Keratinocyte (primary cell): ENCODE results near the gene RSL1D1. TPM values are rescaled to one million over a fixed set of nuclear protein-coding genes. Genes with fewer than 3 reads are reported as not detected.
"Not testable (repeated sequence)": the region's sequence is repeated elsewhere in the genome, so short reads cannot be mapped to it uniquely, and the experiment has no call there.

Experiments
- DNase-seq: peaks from one replicate; pipeline ENCODE4 v3.0.0-alpha.2; 2011; ENCODE audit warnings: low read depth, missing footprints, low spot score
- FAIRE-seq: peaks from 2 replicates; lab custom pipeline; 2011; peaks lifted over from hg19 to GRCh38; lab: Jason Lieb, UNC
- H2AFZ ChIP-seq: 2 replicates; pipeline ENCODE4 v1.6.0; 2012; ENCODE audit warnings: low read length, control low read depth, inconsistent platforms; ENCODE audit not compliant: control insufficient read depth
- H3K27ac ChIP-seq: 2 replicates; pipeline ENCODE4 v1.5.1; 2011; ENCODE audit warnings: low read length; ENCODE audit not compliant: control insufficient read depth, insufficient read depth
- H3K27me3 ChIP-seq: 3 replicates; pipeline ENCODE4 v1.6.0; 2011; ENCODE audit warnings: low read length; ENCODE audit not compliant: control insufficient read depth, insufficient read depth; ENCODE audit errors: extremely low read depth
- H3K36me3 ChIP-seq, 2 experiments: 2 replicates in 1 of 2; 3 replicates in 1 of 2; pipeline ENCODE4 v1.5.1; 2011; ENCODE audit warnings: low read length in 2 of 2, mild to moderate bottlenecking in 1 of 2; ENCODE audit not compliant: control insufficient read depth in 2 of 2, insufficient read depth in 2 of 2; ENCODE audit errors: extremely low read depth in 1 of 2
- H3K4me1 ChIP-seq: 3 replicates; pipeline ENCODE4 v1.5.1; 2011; ENCODE audit warnings: low read length; ENCODE audit not compliant: control insufficient read depth, insufficient read depth; ENCODE audit errors: extremely low read depth
- H3K4me2 ChIP-seq: 3 replicates; pipeline ENCODE4 v1.6.0; 2011; ENCODE audit warnings: low read depth, low read length; ENCODE audit not compliant: control insufficient read depth, insufficient read depth; ENCODE audit errors: extremely low read depth
- H3K4me3 ChIP-seq, 3 experiments: fragments of 200-600 bp in 1 of 3; sonication (generic) in 1 of 3; 2 replicates in 2 of 3; 3 replicates in 1 of 3; pipeline ENCODE4 v1.5.1; 2011 to 2016; ENCODE audit warnings: low read length in 3 of 3, mild to moderate bottlenecking in 3 of 3, control low read depth in 2 of 3, inconsistent platforms in 1 of 3, low read depth in 1 of 3, mixed read lengths in 1 of 3, mixed run types in 1 of 3, moderate library complexity in 1 of 3; ENCODE audit not compliant: control insufficient read depth in 2 of 3, insufficient read depth in 2 of 3; ENCODE audit errors: extremely low read depth in 1 of 3
- H3K79me2 ChIP-seq: 2 replicates; pipeline ENCODE4 v1.6.0; 2012; ENCODE audit warnings: low read length; ENCODE audit not compliant: control insufficient read depth, insufficient read depth
- H3K9ac ChIP-seq: 3 replicates; pipeline ENCODE4 v1.6.0; 2011; ENCODE audit warnings: low read length; ENCODE audit not compliant: control insufficient read depth, insufficient read depth; ENCODE audit errors: extremely low read depth
- H3K9me1 ChIP-seq: 3 replicates; pipeline ENCODE4 v1.6.0; 2011; ENCODE audit warnings: low read length; ENCODE audit not compliant: control insufficient read depth, insufficient read depth; ENCODE audit errors: extremely low read depth
- H3K9me3 ChIP-seq: 2 replicates; pipeline ENCODE4 v1.5.1; 2012; ENCODE audit warnings: low read depth, low read length; ENCODE audit not compliant: control insufficient read depth
- H4K20me1 ChIP-seq: 3 replicates; pipeline ENCODE4 v1.6.0; 2011; ENCODE audit warnings: low read length; ENCODE audit not compliant: control insufficient read depth, insufficient read depth; ENCODE audit errors: extremely low read depth
- EZH2 ChIP-seq: IDR thresholded peaks from one replicate; pipeline ENCODE4 v1.6.1; 2012; ENCODE audit warnings: inconsistent platforms, mild to moderate bottlenecking, low read length, moderate library complexity
- dilution Hi-C: fragments of 300-500 bp; cut with MboI; formaldehyde crosslinking; loops from one replicate; pipeline ENCODE4 v1.7.0; 2020; ENCODE audit warnings: low sequenced_read_pairs; ENCODE audit not compliant: extremely low pct_ligation_motif_present
- polyA plus RNA-seq, 5 experiments: library from polyadenylated mRNA; depleted of rRNA in 3 of 5; stranded (reverse) in 3 of 5; stranded (forward) in 1 of 5; unstranded in 1 of 5; fragments of >200 nt; gene quantifications; 1 replicate in 1 of 5; 2 replicates in 3 of 5; 3 replicates in 1 of 5; pipeline versions ENCODE4 v1.2.1 to v1.2.3, GENCODE V29; 2011 to 2012; ENCODE audit warnings: missing spikeins in 2 of 5, low read depth in 1 of 5, low replicate concordance in 1 of 5
- TF ChIP-seq, protein P1 (sequence below), 3 experiments: IDR thresholded peaks in 1 of 3; conservative IDR thresholded peaks in 1 of 3; optimal IDR thresholded peaks in 1 of 3; 2 replicates in 2 of 3; 3 replicates in 1 of 3; pipeline versions ENCODE3 to v1.5.1; 2011; ENCODE audit warnings: low read length in 3 of 3, mild to moderate bottlenecking in 3 of 3, moderate library complexity in 2 of 3, control low read depth in 1 of 3, inconsistent platforms in 1 of 3; ENCODE audit not compliant: insufficient read depth in 2 of 3; ENCODE audit errors: extremely low read depth in 1 of 3

Gene RSL1D1
- polyA plus RNA-seq, 1 donor (not counting 4 experiments of a cell fraction or from before 2014, with no cell fraction given): 185 TPM

DNA sequence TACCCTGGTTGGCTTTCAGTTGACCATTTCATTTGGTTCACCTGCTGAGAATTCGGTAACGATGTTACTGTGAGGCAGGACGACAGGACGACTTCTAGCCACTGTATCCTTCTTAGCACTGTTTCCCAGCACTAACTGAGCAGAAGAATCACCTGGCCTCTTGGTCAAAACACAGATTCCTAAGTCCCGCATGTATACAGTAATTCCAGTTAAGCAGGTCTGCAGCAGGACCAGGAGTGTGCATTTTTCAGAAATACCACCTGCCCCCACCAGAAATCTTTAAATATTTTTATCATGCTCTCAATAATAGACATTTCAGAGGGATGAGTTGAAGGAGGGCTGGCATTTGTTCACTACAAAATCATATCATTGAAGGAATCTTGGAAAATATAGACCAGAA is 22.6 kb downstream of the RSL1D1 start:
- dilution Hi-C loops: no loop called here
- no peaks in the 10 kb centered on the region for H3K27me3 ChIP-seq
- no peak overlapping the region for H3K9ac ChIP-seq
- FAIRE-seq (no peak), DNase-seq (no peak)
- no peaks in the 10 kb centered on the region for H3K9me3 ChIP-seq
- TF ChIP-seq, protein P1, sequence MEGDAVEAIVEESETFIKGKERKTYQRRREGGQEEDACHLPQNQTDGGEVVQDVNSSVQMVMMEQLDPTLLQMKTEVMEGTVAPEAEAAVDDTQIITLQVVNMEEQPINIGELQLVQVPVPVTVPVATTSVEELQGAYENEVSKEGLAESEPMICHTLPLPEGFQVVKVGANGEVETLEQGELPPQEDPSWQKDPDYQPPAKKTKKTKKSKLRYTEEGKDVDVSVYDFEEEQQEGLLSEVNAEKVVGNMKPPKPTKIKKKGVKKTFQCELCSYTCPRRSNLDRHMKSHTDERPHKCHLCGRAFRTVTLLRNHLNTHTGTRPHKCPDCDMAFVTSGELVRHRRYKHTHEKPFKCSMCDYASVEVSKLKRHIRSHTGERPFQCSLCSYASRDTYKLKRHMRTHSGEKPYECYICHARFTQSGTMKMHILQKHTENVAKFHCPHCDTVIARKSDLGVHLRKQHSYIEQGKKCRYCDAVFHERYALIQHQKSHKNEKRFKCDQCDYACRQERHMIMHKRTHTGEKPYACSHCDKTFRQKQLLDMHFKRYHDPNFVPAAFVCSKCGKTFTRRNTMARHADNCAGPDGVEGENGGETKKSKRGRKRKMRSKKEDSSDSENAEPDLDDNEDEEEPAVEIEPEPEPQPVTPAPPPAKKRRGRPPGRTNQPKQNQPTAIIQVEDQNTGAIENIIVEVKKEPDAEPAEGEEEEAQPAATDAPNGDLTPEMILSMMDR (optimal IDR thresholded peaks at IDR 0.05 in 1 of 3, IDR thresholded peaks at IDR 0.05 in 1 of 3, conservative IDR thresholded peaks at IDR 0.05 in 1 of 3; ENCODE audit: extremely low read depth in 1 of 3, insufficient read depth in 2 of 3, low read length in 3 of 3): no peak
- TF ChIP-seq EZH2: no peak
- H2AFZ ChIP-seq: no peak overlapping the region
- H3K36me3 ChIP-seq: no peaks in the 10 kb centered on the region
- no peaks in the 10 kb centered on the region for H3K79me2 ChIP-seq
- no peak overlapping the region for H3K4me2 ChIP-seq
- H3K4me3 ChIP-seq: no peak overlapping the region
- H4K20me1 ChIP-seq: no peaks in the 10 kb centered on the region
- H3K9me1 ChIP-seq: no peaks in the 10 kb centered on the region
- H3K4me1 ChIP-seq: no peaks in the 10 kb centered on the region
- H3K27ac ChIP-seq: no peak overlapping the region

DNA sequence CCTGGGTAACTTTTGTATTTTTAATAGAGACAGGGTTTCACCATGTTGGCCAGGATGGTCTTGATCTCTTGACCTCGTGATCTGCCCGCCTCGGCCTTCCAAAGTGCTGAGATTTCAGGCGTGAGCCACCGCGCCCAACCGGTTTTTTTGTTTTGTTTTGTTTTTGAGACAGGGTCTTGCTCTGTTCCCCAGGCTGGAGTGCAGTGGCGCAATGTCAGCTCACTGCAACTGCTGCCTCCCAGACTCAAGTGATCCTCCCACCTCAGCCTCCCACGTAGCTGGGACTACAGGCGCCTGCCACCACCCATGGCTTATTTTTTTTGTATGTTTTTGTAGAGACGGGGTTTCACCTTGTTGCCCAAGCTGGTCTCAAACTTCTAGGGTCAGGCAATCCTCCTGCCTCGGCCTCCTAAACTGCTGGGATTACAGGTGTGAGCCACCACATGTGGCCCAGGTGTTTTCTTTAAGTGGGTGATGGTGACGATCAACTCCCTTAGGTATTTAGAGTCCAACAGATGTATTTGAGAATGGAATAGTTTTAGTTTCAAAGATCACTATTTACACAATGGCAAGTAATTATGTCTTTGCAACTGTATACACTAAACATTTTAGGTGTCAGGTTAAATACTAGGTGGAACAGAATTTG is 25.7 kb downstream of the RSL1D1 start:
- H4K20me1 ChIP-seq, H3K9me3 ChIP-seq, H3K27ac ChIP-seq, H2AFZ ChIP-seq, H3K9ac ChIP-seq, H3K4me2 ChIP-seq, H3K36me3 ChIP-seq, H3K4me3 ChIP-seq, H3K79me2 ChIP-seq, H3K27me3 ChIP-seq, H3K9me1 ChIP-seq, dilution Hi-C loops, H3K4me1 ChIP-seq, DNase-seq, FAIRE-seq: not testable (repeated sequence)

DNA sequence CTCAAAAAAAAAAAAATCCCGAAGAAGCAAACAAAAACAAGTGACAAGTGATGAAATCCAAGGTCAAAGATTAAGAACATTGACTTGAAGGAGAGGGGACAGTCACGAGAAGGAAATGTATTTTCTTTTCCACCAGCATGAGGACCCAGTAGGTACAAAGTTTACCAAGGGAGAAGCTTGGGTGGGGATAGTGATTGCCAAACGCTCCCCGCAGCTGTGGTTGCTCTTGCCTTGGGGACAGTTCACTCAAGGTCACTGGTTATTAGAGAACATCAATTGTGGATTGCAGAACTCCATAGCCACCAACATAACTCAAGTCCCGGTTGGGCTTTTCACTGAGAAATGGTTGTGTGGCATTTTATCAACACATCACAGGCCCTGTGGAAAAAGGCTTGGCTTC is 27.0 kb downstream of the RSL1D1 start:
- Histone ChIP-seq H3K9me3 (no peaks in the 10 kb centered on the region), H3K79me2 (no peaks in the 10 kb centered on the region), H3K4me3 (no peak overlapping the region), H3K9ac (no peak overlapping the region), H3K4me2 (no peak overlapping the region), H3K9me1 (no peaks in the 10 kb centered on the region), H3K4me1 (no peaks in the 10 kb centered on the region), H2AFZ (no peak overlapping the region), H4K20me1 (no peaks in the 10 kb centered on the region), H3K27ac (no peak overlapping the region), H3K36me3 (no peaks in the 10 kb centered on the region), H3K27me3 (no peaks in the 10 kb centered on the region)
- FAIRE-seq (no peak), DNase-seq (no peak)
- dilution Hi-C loops: no loop called here
- TF ChIP-seq, protein P1 (optimal IDR thresholded peaks at IDR 0.05 in 1 of 3, IDR thresholded peaks at IDR 0.05 in 1 of 3, conservative IDR thresholded peaks at IDR 0.05 in 1 of 3; ENCODE audit: extremely low read depth in 1 of 3, insufficient read depth in 2 of 3, low read length in 3 of 3): no peak
- no peak for TF ChIP-seq EZH2

DNA sequence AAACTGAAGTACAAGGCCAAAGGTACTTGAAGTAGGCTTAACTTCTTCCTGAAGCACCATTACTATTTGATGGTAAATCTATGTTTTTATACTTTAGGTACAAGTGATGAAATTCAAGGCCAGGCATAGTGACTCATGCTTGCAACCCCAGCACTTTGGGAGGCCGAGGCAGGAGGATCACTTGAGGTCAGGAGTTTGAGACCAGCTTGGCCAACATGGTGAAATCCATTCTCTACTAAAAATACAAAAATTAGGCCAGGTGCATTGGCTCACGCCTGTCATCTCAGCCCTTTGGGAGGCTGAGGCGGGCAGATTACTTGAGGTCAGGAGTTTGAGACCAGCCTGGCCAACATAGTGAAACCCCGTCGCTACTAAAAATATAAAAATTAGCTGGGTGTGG is 27.7 kb downstream of the RSL1D1 start:
- H3K36me3 ChIP-seq, H3K27me3 ChIP-seq, H3K27ac ChIP-seq, H3K4me3 ChIP-seq, DNase-seq, FAIRE-seq, H3K9ac ChIP-seq, H3K9me3 ChIP-seq, H3K4me1 ChIP-seq, H2AFZ ChIP-seq, dilution Hi-C loops, H4K20me1 ChIP-seq, H3K4me2 ChIP-seq, H3K9me1 ChIP-seq, H3K79me2 ChIP-seq: not testable (repeated sequence)
